Measurements from ENCODE around the gene RPAP2.

DNA sequence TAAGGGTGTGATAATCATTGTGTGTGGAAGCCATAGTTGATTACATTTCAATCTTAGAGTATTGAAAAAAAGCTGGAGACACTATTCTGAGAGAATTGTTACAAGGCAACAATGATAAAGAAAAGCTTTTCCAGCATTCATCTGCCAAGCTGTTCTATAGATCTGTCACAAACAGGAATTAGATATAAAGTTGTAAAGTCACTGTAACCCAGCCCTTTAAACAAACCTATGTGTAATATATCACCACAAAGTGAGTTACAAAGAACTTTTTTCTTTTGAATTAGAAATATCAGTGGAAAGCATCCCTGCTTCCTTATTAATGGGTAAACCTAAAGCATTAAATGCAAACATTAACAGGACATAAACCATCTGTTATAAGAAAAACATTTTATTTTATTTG is 55.4 kb downstream of the RPAP2 start:
- TF ChIP-seq ARNTL (CRISPR knock-in tag; IDR thresholded peaks at IDR 0.05; ENCODE audit: borderline replicate concordance, low read depth) (no peak), PPARA (CRISPR knock-in tag; IDR thresholded peaks at IDR 0.05; ENCODE audit: borderline replicate concordance) (no peak), OSR1 (CRISPR knock-in tag; IDR thresholded peaks at IDR 0.05) (no peak), ZFP30 (CRISPR knock-in tag; IDR thresholded peaks at IDR 0.05) (no peak), TSHZ2 (CRISPR knock-in tag; IDR thresholded peaks at IDR 0.05) (no peak), ZFP3 (CRISPR knock-in tag; IDR thresholded peaks at IDR 0.05) (no peak), SNAI2 (CRISPR knock-in tag; IDR thresholded peaks at IDR 0.05) (no peak)
- TF ChIP-seq, protein P1, sequence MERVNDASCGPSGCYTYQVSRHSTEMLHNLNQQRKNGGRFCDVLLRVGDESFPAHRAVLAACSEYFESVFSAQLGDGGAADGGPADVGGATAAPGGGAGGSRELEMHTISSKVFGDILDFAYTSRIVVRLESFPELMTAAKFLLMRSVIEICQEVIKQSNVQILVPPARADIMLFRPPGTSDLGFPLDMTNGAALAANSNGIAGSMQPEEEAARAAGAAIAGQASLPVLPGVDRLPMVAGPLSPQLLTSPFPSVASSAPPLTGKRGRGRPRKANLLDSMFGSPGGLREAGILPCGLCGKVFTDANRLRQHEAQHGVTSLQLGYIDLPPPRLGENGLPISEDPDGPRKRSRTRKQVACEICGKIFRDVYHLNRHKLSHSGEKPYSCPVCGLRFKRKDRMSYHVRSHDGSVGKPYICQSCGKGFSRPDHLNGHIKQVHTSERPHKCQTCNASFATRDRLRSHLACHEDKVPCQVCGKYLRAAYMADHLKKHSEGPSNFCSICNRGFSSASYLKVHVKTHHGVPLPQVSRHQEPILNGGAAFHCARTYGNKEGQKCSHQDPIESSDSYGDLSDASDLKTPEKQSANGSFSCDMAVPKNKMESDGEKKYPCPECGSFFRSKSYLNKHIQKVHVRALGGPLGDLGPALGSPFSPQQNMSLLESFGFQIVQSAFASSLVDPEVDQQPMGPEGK (CRISPR knock-in tag; IDR thresholded peaks at IDR 0.05; ENCODE audit: borderline replicate concordance) = no peak

All from SK-N-SH treated with all-trans-retinoic acid at 6 μM for 48 hours (cell line).